ENCODE results near the gene KCNMA1.

The KCNMA1 gene

DNA sequence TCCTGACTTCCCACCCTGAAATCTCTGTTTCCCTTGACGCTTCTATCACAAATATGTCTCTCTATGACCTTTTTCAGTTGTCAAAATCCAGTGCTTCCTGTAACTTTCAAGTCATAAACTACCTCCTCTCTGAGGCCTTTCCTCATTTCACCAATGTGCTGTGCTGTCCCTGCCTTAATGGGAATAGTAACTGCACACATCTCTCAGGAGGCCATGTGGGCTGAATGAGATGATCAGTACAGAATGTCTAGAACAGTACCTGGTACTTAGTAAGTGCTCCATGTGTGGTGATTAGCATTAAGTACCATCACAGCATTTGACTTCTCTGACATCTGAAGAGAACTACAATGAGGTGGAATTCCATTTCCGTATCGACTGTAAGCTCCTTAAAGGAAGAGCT lies 588.5 kb downstream of the KCNMA1 start:
- DNase-seq (ENCODE audit: low read depth in 2 of 2): no peak

DNA sequence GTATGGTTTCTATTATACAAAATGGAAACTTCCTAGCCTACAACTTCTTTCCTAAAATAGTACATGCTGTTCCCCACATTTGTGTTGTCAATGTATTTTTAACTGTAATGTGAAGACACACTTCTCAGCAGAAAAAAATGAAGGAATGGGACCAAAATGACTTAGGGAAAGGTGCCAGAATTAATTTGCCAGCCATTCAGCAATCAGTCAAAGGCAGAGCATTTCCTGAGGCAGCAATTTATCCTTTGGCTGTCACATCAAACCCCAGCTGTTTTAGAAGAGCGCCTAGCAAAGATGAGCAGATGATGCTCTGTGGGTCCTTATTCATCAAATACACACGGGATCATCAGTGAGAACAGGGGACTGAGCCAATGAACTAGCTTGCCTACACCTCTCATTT lies 592.5 kb downstream of the KCNMA1 start:
- DNase-seq (ENCODE audit: low read depth in 2 of 2): no peak

DNA sequence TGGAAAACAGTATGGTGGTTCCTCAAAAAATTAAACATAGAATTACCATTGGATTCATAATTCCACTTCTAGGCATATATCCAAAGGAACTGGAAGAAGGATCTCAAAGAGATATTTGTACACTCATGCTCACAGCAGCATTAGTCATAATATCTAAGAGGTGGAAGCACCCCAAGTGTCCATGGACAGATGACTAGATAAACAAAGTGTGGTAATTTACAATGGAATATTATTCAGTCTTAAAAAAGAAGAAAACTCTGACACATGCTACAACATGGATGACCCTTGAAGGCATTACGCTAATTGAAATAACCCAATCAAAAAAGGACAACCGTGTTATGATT lies 594.2 kb downstream of the KCNMA1 start:
- no peak for DNase-seq (ENCODE audit: low read depth in 2 of 2)

DNA sequence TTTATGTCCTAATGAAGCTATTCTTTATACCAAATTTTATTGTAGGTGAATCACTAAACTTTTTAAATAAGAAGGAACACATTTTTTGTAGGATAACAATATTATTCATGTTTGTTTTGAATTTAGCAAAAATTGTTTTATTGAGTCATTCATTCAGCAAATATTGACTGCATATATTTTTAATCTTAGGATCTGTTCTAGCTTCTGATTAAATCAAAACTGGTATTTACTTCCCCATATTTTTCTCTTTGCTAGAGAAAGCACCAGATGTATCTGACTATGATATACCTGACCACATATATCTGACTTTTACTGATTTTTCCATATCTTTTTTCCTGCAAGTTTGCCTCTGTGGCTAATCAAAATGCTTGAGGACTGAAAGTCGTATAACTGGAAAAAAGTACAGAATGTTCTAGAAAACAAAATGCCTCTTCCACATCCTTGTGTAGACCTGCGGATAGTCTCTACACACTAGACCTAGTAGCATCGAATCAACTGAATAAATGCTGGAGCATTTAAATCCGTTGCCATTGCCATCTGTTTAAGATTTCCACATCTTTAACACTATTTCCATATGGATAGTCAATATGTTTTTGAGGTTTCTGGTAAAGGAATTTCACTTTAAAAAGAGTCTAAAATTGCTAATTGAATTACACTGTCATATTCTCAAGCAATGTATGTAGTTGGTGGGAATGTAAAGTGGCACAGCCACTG lies 594.7 kb downstream of the KCNMA1 start:
- no peak for DNase-seq (ENCODE audit: low read depth in 2 of 2)

DNA sequence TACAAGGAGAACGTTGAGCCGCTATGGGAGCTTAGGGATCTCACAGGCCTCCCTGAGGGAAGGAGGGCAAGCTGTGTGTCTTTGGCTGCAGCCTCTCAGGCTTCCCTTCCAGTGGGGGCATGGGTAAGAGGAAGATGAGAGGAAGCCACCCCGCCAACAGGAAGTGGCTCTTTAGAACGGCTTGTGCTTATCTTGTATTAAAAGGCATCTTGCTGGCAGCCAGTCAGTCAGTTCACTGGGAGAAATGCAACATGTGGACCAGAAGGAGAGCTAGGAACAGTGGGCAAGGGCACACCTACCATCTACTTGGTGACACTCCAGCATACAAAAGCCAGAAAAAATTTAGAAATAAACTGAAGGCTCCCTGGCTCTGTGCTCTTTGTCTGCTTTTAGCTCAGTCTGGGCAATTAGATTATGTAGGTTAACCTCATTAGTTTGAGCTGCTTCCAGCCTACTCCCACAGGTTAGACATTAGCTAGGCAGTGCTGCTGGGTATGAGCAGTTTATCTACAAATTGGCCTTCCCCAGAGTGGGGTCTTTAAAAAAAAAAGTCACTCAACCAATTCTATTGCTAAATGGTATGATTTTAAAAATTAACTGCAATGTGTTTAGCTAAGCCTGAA lies 595.9 kb downstream of the KCNMA1 start:
- no peak for DNase-seq (ENCODE audit: low read depth in 2 of 2)

DNA sequence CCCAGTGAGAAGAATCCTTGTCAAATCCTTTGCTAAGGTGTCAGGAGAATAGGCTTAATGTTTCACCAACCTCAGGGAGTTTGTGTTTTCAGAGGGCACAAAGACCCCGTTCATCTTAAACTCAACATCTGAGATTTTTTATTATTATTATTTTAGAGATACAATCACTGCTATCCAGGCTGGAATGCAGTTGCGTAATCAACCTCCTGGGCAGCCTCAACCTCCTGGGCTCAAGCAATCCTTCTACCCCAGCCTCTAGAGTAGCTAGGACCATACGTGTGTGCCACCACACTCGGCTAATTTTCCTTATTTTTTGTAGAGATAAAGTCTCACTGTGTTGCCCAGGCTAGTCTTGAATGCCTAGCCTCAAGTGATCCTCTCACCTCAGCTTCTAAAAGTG lies 599.2 kb downstream of the KCNMA1 start:
- DNase-seq (ENCODE audit: low read depth in 2 of 2): no peak

DNA sequence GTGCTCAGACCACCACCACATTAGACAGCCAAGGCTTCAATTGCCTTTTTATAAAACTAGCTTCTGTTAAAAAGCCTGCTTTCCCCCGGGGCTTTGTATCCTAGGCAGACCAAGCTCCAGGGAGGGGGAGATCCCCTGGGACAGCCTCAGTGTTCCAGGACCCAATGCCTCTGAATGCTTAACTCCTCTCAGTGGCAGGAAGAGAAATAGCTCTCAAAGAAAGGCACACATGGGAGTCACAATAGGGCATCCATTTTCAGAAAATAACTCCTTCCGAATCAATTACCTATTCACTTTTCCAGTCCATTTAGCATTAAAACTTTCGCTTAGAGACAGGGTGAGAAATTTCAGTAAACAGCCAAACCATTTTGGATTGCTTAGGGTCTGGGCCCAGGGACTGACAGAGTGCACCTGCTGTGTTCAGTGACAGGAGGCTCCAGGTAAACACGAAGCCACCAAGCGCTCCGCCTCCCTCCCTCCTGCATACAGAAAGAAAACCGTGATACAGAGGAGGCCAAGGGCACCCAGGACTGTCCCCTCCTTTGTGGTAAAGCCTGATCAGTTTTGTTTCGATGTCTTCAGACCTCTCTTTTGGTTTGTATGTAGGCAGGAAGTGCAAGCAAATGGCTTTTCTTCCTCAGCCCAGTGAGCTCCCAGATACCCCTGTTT lies 599.7 kb downstream of the KCNMA1 start:
- no peak for DNase-seq (ENCODE audit: low read depth in 2 of 2)

DNA sequence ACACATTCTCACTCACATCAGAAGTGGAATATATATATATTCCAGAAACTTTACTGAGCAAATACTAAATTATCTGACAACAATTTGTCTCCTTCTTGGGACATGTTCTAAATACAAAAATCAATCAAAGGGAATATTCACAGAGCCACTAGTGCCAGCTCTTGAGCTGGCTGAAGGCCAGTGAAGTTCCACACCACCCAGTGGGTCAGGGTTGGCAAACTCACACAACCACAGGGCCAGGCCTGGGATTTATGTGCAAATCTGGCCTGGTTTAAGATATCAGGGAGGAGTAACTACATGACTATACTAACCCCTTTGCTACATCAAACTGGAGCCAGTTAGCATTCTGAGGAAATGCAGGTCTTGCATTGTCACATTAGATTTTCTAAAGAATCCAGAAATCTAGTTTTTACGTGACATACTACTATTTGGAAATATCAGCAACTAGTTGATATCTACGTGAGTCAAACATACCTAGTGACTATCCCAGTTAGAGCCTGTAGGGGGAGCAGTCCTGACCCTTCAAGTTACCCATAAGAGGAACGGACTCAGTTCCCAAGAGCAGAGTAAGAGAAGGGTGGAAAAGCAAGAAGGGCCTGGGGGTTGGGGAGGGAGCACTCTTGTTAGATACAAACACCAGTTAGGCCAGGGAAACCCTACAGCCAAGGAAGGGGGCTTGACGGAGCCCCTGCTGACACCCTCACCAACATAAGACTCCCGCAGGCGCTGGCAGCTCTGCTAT lies 600.4 kb downstream of the KCNMA1 start:
- DNase-seq (ENCODE audit: low read depth in 2 of 2): no peak

DNA sequence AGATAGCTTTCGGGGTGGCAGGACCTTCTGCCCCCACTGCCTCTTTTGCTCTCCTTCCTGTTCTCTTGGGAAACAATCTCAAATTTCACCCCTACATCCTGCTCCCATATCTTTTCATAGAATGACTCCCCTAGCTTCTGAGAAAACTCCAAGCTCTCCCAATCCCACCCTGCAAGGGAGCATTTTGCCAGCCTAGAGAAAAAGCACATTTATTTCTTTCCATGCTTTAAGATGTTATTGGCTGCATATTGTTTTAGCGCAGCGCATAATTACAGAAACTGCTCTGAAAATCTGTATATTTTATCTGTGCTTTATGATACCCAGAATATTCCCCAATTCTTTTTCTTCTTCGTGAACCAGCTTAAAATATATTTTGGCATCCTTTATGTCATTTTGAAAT lies 601.3 kb downstream of the KCNMA1 start:
- no peak for DNase-seq (ENCODE audit: low read depth in 2 of 2)

DNA sequence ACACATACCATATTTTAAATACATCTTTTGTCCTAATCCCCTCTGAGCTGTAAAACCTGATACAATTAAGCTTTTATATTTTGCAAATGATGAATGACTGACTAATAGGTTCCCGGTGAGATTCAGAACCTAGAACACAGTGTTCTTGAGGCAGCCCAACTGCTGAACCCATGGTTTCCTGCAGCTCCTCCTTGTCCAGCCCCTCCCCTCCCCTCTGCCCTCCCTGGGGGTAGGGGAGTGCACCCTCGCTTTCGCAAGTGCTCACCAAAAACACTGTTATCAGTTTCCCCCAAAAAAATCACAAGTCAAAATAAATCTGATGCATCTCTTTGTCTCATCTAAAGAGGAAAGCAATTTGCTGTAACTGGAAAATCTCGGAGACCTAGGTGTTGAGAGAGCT lies 602.8 kb downstream of the KCNMA1 start:
- no peak for DNase-seq (ENCODE audit: low read depth in 2 of 2)

DNA sequence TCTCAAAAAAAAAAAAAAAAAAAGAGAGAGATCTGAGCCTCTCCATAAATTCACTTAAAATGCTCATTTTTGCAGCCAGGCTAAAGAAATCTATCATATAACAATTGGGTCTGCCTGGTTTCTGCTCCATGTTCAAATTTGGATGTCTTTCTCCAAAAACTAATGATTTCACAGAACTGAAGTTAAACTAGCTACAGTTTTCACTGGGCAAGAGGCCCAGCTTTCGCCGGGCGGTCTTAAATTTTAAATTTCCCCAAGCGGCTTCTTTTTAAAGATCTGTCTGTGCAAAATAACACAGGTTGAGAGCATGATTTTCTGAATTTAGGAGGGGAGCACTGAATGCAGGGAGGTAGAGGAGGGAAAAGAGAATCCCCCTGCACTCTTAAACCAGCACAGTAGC lies 603.4 kb downstream of the KCNMA1 start:
- no peak for DNase-seq (ENCODE audit: low read depth in 2 of 2)

DNA sequence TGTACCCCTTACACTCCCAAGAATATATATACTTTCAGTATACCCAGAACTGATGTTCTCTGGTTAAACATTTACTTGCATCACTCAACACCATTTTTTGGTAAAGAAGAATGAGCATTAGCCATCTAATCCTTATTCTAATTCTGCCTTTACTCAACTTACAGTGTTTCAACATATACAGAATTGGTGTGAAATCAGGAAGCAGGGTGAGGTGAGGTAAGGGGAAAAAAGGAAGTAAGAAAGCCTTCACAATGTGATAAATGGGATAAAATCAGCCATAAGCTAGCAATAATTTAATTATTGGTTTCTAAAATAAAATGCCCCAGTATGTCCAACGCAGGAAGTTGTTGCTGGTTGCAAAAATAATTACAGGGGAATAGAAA lies 605.4 kb downstream of the KCNMA1 start:
- no peak for DNase-seq (ENCODE audit: low read depth in 2 of 2)

DNA sequence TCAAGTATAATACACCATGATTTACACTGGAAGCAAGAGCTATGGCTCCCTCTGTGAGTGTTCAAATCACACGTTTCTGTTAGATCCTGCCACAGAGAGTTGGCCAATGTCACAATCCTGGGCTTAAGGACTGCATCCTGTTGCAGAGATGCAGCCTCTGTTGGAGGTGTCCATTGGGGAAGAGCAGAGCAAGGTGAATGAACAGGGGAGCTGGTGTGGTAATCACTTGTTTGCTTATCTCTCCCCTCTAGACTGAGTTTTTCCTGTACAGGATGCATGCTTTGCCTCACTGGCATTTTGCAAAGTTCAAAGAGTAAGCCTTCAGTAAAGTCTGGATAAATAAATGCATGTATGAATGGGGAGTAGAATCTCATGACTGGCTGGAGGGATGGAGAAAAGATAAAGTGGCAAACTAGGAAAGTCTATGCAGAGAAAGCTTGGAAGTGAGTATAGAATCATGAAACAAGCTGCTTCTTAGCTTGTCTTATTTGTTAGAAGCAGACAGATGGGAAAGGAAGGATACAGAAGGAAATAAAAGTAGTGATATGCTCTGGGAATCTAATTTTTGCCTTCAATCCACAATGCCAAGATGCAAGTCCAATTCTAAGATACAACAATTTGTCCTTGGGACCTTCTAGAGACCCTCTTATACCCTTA lies 605.9 kb downstream of the KCNMA1 start:
- no peak for DNase-seq (ENCODE audit: low read depth in 2 of 2)

DNA sequence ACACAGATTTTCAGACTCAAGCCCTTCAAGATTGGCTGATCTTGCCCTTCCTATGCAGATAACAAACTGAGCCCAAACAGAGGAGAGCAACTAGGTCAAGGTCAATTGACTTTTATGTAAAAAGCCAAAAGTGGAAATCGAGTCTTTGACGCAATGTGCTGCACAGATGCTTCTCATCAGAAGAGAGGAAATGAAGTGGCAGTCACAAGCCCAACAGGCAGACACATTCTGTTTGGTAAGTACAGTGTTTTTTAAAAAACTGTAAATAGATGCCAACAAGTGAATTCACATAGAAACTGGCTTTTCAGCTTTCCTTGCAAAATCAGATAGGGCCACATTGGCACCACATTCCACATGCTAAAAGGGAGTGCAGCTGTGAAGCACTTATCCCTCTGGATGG lies 606.6 kb downstream of the KCNMA1 start:
- DNase-seq (ENCODE audit: low read depth in 2 of 2): no peak

DNA sequence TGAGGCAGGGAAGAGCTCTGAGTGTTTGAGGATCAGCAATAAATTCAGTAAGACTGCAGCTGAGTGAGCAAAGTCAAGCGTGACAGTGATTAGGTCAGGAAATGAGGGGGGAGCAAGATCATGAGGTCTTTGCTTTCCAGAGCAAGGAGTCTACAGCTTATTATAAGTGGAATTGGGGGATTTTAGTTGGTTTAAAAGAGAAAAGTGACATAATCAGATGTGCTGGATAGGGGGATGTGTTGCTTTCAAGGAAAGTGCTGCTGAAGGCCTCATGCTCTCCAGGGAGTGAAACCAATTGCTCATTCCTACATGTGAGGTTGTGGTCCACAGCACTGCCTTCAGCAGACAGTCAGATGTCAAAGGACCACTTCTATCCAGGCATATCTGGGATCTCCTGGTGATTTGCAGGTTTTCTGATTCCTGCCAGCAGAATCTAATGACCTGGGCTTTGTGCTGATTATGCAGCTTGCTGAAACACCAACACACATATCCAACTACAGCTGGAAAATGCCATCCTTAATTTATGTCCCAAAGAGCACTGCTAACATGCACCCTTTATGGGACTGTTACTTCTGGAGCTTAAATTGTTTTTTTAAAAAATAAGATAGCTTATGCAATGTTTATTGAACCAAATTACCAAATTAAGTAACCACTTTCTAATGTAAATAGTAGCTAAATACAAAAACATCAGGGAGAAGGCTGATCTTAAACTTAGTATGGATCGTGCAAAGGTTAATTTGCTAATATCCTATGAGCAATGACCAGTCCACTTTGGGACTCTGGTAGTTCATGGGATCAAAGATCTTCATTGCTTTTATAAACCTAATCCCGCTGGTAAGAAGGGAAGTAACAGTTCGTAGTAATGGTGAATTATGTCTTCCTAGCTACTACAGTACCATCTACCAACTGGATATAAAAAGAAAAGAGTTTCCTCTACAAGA lies 607.6 kb downstream of the KCNMA1 start:
- DNase-seq (ENCODE audit: low read depth in 2 of 2): no peak

DNA sequence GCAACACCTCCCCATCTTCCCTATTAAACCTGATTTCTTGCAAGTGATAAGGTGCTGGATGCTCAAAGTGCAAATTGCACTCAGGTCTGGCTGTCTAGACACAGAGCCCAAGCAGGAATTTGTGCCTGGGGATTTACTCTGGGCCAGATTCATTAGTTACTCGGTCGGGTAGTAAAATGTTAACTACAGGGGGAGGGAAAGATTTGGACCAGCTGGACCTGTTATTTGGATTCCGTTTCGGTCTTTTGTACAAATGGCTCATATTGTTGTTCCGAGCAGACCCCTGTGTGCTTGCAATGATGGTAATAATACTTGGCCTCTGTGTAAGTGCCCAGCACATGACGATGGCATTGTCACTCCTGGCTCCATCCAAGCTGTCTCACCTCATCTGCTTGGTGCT lies 609.6 kb downstream of the KCNMA1 start:
- DNase-seq (ENCODE audit: low read depth in 2 of 2): no peak

DNA sequence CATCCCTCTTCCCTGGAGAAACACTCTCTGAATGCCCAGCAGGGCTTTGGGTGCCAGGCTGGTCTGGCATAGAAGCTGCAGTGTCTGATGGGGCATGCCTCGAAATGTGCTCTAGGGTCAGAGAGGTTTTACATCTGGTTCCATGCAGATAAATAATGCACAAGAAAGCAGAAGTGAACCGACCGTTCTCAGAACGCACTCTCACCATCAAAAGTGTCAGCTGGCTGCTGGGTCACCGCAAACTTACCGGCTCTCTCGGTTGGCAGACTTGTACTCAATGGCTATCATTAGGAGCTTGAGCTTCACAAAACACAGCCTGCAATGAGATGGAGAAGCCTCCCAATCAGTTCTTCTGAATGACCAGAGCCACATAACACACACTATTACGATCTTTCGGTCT lies 610.0 kb downstream of the KCNMA1 start:
- no peak for DNase-seq (ENCODE audit: low read depth in 2 of 2)

DNA sequence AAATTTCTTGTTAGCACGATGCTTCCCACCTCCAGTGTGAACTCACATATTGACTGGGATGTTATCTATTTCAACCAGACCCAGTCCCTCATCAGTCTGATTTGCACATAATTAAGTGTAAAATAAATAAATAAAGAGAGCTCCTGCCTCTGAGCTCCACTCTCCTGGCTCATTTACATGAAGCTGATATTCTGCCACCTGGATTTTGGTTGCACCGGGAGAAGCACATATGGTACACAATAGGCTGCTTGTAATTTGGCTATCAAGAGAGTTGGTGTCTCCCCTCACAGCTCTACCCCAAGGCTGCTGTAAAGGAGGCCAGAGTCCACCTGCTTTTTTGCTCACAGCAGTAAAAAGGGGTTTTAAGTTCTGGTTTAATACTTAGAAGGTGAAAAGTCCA lies 610.5 kb downstream of the KCNMA1 start:
- DNase-seq (ENCODE audit: low read depth in 2 of 2): no peak

DNA sequence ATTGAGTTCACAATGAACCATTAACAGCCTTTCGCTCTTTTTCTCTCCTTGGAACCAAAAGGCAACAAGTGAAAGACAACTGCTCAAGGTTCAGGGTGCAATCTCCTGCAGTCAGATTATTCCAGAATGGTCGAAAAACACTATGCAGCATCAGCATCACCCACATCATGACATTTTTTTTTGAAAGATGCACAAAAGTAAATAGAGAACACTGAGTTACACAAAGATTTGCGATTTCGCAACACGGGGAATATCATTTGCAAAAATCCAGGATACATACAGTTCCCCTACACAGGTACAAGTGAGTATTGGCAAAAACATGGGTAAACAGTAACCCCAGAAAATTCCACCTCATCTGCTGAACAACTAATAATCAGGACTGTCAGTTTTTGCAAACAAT lies 611.5 kb downstream of the KCNMA1 start:
- no peak for DNase-seq (ENCODE audit: low read depth in 2 of 2)

DNA sequence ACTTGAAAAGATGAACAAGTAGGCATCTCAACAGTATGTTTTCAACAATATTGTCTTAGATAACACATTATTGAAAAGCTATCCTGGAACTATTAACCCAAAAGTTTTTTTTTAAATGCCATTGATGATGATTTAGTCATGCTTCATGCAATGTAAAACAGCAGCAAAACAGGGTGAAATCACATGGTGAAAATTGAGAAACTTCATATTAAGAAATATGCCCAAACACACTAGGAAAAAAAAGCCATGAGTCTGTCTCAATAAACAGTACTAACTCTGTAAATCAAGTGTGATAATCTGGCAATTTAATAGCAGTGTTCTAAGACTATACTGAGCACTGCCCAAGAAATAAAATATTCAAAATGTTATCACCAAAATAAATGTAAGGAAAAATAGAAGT lies 613.1 kb downstream of the KCNMA1 start:
- DNase-seq (ENCODE audit: low read depth in 2 of 2): no peak

DNA sequence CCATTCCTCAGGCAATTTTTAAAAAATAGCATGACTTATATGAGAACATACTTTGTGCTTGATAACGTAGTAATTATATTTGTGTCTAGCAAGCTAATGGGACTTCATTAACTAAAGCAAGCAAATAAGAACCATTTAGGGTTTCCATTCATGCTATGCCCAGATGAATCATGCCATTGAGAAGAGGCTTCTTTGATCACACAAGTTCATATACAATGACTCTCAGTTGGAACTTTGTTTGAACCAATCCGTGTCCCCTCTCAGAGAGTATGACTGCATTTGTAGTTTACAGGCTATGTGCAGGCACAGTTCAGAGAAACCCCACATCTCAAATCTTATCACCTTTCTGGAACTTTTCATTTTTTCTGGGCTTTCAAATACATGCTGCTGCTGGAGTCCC lies 614.2 kb downstream of the KCNMA1 start:
- DNase-seq (ENCODE audit: low read depth in 2 of 2): no peak

Measured in stimulated activated CD4-positive, alpha-beta T cell treated with anti-CD3 and anti-CD28 coated beads, Interleukin-1b, Interleukin-23, amount 100 ng/mL, for 4 hours (primary cell).